ENCODE data around the gene CDYL2. TPM values are rescaled to one million over a fixed set of nuclear protein-coding genes. Genes with fewer than 3 reads are reported as not detected.
"Not testable (repeated sequence)": the region's sequence is repeated elsewhere in the genome, so short reads cannot be mapped to it uniquely, and the experiment has no call there.

Gene CDYL2
- 2.4 TPM for total RNA-seq

GRCh38 chr16:80804526-80805383 is at the start of gene CDYL2:
CDYL2 (minus strand) TSS chr16:80804598; CDS start chr16:80804173, 425 bp downstream.
- peak; percentile 35 for DNase-seq

DNA sequence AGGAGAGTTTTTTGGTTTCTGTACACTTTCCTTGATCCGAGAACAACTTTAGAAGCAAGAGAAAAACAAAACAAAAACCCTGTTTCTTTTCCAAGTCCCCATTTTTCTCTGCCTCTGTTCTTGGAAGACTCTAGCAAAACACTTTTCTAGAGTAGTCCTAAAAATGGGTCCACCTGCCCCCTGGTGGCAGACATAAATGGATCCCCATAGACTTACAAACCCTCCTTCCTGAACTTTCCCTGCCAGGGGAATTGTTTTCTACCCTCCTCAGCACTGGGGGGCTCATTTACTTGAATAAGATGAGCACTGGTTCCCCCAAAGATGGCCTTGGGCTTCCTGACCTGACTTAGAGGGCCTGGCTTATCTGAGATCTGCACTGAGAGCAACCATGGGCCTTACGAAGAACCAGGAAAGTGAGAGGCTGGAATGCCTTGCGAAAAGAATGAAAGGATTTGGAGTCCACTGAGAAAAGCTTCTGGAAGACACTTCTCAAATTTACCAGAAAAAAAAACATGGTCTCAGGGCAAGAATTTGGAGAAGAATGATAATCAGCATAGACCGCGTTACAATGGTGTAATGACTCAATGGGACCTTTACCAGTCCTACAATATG is 48.0 kb upstream of the CDYL2 start:
- DNase-seq: peak; percentile 2

DNA sequence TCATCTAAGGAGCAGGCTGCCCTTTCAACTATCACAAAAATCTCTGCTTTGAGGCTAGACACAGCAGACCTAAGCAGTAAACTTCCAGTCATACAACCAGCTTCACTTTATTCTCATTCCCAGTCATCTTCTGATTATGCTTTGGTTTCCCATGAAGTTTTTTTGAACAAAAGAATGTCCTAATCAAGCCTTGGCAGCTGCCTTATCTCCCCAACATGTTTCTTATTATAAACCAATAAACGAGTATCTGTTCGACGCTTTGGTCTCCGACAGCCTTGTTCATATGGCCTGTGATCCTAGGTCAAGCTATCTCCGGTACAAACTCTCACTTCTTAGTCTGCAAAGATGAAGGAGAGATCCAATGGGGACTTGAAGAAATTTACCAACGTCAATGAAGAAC is 47.4 kb upstream of the CDYL2 start:
- no peak for DNase-seq

- DNase-seq: no peak
Measured at GRCh38 chr16:80850757-80851156, 46.4 kb upstream of the CDYL2 start.

- DNase-seq: no peak
Measured at GRCh38 chr16:80848862-80849261, 44.5 kb upstream of the CDYL2 start.

DNA sequence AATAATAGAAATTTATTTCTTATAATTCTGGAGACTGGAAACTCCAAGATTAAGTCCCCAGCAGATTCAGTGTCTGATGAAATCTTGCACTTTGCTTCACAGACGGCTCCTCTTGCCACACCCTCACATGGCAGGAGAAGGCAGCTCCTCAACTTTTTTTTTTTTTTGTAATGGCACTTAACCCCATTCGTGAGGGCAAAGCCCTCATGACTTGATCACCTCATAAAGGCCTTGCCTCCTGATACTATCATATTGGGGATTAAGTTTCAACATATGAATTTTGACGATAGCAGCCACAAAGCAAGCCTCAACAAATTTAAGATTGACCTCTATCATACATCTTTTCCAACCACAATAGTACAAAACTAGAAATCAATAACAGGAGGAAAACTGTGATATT is 42.3 kb upstream of the CDYL2 start:
- DNase-seq: no peak

- DNase-seq: no peak
Measured at GRCh38 chr16:80846275-80846674, 41.9 kb upstream of the CDYL2 start.

- no peak for DNase-seq
Measured at GRCh38 chr16:80844395-80844794, 40.0 kb upstream of the CDYL2 start.

- DNase-seq: no peak
Measured at GRCh38 chr16:80841231-80841630, 36.8 kb upstream of the CDYL2 start.

GRCh38 chr16:80837533-80838147 is 33.2 kb upstream of the CDYL2 start:
- DNase-seq: no peak

GRCh38 chr16:80836846-80837245 is 32.4 kb upstream of the CDYL2 start:
- no peak for DNase-seq

GRCh38 chr16:80836202-80836601 is 31.8 kb upstream of the CDYL2 start:
- DNase-seq: no peak

GRCh38 chr16:80831039-80831438 is 26.6 kb upstream of the CDYL2 start:
- no peak for DNase-seq

DNA sequence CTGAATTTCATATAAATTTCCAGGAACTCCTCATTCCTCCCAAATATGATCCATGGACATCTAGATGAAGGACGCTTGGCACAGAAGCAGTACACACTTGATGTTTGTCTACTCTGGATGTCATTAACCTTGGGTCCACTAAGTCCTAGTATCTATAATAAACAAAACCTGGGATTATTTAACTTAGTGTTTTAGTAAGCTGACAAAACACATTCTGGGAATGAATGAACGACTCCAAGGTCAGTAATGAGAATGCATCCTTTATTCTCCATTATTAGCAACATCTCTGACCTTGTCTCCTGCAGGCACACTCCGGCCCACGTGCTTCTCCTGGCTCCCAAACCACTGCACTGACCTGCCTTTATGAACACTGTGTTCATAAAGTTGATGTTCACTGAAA is 24.1 kb upstream of the CDYL2 start:
- no peak for DNase-seq

DNA sequence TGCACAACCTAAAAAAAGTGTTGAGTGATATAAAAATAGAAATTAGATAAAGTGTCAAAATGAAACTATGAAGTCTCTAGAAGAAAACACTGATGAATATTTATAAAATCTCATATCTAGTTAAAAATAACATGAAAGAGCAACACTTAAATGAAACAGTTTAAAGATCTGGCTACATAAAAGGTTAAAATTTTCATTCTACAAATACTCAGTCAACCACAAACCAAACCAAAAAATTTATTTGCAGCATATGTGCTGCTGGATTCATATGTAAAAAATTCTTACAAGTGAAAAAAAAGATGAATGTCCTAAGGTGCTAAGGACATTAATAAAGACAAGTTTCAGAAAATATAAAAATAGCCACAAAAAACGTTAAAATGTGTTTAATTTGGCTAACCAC is 22.6 kb upstream of the CDYL2 start:
- no peak for DNase-seq

- no peak for DNase-seq
Measured at GRCh38 chr16:80825365-80825758, 21.0 kb upstream of the CDYL2 start.

DNA sequence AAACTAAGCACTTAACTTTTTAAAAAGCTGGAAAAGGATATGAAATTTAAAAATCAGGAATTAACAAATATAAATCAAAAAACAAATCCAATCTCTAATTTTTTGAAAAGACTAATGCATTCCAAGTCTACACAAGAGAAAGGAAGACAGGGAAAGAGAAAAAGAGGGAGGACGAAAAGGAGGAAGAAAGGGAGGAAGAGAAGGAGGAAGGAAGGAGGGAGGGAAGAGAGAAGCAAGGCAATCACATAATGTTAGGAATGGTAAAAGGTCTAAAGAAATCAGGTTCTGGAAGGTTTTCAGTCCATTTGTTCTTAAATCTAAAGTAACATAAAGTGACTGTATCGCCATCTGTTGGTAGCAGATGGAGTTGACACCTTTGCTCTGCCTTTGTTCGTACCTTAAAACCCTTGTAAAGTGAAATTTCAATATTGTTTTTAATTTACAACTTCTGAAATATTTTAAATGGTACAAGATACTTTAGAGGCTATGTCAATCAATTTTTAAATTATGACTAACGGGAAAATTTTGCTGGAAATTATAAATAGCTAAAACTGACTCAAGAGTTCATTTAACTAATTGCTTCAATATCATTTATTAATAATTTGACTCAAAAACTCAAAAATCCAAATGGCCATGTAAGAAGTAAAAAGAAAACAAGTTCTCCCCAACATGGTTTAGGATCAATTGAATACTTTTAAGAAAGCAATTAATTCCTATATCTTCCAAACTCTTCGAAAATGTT is 20.4 kb upstream of the CDYL2 start:
- peak; percentile 67 for DNase-seq

DNA sequence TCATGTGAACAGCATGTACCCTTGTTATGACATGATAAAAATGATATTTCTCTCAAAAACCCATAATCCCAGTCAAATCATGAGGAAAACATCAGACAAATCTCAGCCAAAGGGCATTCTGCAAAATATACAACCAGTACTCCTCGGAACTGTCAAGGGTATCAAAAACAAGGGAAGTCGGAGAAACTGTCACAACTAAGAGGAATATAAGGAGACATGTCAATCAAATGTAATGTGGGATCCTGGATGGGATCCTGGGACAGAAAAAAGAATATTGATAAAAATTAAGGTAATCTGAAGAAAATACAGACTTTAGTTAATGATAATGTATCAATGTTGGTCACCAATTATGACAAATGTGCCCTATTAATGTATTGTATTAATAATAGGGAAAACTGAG is 15.6 kb upstream of the CDYL2 start:
- no peak for DNase-seq

DNA sequence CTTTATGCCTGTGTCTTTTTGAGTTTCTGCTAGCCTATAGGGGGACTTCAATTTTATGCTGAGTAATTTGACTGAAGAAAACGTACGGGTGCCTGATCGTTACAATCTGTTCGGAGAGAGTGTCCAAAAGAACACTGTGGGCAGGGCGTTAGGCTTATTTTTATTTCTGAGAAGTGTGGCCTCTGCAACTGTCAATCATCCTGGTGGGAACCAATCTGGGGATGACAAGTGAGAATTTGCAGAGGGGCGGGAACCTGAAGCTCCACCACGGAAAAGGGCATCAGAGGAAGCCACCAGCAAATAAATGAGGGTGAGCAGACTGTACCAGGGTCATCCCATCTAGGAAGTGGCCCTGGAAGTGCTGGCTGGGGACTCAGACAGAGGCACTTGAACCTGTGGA is 12.0 kb upstream of the CDYL2 start:
- no peak for DNase-seq

- not testable (repeated sequence) for DNase-seq
Measured at GRCh38 chr16:80815278-80815677, 10.9 kb upstream of the CDYL2 start.

- DNase-seq: no peak
Measured at GRCh38 chr16:80812593-80812992, 8.2 kb upstream of the CDYL2 start.

DNA sequence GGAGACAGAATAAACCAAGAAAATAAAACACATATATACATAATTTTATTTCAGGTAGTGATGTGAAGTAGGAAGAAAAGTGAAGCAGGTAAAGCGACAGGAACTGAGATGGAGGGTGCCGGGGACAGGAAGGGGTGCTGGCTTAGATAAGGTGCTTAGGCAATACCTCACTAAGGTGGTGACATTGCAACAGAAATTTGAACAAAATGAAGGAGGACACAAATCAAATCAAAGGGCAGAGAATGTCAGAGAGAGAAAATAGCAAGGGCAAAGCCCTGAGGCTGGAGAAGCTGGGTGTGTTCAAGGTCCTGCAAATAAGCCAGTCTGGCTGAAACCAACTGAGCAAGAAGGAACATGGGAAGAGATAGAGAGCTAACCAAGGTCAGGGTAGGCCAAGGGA is 5.0 kb upstream of the CDYL2 start:
- DNase-seq: no peak

DNA sequence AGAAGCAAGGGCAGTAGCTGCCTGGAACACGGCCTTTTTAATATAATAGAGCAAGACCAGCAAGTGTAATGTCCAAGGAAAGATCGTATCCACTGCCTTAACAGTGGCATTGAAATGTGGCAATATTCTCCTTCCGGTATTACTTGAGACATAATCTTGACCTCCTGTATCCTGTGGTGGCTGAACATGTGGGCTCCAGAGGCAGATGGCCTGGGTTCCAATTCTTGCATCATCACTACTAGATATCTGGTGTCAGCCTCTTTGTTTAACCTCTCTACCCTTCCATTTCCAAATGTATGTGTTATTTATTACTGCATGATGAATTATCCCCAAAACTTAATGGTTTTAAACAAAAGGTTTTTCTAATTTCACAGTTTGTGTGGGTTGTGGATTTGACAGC is 3.5 kb upstream of the CDYL2 start:
- no peak for DNase-seq

Measured in tongue (tissue), 2 donors.